MV-4-11 (cell line): ENCODE results near the gene ELOA.
A peak's percentile ranks its signal among the peaks of the same experiment; 100 is the strongest.
"Not testable (repeated sequence)": the region's sequence is repeated elsewhere in the genome, so short reads cannot be mapped to it uniquely, and the experiment has no call there.

ENCODE experiments used
- DNase-seq: peaks from one replicate; lab custom pipeline; 2025; lab: John Stamatoyannopoulos, UW

ELOA gene

DNA sequence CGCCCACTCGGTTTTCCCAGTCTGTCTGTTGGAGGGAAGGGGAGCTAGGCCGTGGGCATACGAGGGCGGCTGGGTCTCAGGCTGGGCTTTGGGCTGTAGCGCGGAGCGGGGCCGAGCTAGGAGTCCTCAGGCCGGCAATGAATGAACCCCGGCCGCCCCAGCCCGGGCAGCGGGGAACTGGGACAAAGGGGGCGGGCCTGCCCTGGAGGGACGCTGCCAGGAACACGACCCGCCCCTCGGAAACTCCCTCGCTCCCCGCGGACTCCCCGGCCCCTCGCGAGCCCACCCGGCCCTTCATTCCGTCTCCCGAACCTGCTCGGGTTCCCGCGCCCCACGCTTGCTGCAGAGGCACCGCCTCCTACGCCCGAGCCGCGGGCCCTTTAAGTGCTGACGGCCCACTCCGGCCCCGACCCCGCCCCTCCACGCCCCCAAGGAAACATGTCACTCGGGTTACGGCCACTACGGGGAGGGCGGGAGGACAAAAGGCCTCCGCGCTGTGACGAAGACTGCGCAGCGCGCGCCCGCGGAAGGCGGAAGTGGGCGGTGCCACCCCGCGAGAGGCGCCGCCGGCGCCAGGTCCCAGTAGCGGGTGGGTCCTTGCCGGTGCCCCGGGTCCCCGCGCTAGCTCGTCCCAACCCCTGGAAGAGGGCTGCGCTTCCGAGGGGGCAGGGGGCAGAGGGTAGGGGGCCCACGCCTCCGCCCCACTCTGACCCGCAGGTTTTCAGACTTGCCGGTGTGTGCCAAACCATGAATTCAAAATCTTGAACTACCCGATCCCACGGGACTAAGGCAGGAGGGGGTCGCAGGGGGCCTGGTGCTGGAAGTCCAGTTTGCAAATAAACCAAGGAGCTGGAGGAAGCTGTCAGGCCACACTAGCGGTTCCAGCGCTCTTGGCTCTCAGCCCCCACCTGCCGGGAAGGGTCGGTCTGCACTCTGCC, 57.4 kb downstream of the ELOA start, which contains the start of gene GALE:
GALE (minus strand) TSS at position 355 of the 938 bp plus-strand sequence. CDS start 1,747 bp downstream, outside the sequence.
- DNase-seq = peak; percentile 92

DNA sequence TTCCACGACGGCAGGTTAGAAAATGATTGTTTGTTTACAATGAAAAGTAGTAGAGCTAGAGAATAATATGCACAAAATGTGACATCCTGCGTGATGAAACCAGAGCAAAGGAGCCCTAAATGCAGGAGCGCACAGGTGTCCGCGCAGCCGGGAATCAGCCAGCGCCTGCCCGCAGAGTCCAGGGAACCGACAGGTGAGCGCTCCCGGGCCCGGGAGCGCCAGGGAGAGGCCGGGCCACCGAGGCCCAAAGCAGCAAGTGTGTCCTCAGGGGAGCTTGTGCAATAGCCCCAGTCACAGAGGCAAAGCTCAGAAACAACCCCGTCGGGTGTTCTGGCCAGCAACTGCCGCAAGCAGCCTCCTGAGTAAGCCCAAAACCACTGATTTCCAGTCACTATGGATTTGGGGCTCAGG, 58.1 kb downstream of the ELOA start:
- peak; percentile 56 for DNase-seq

DNA sequence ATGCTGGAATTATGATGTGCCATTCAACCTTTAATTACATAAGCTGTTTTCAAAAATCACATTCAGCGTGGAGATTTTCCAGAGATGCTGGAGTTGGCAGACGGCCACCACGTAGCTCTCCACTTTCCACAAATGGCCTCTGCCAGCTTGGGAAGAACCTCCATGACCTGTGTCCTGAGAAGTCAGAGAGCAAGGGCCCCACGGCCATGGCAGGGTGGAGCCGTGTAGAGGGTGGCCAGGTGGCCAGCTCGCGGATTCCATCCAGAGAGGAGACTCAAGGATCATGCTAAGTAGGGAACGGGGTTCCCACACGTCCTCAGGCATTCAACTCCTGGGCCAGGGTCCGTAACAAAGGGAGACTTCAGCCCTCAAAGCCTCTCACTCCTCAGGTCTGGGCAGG, 58.6 kb downstream of the ELOA start:
- DNase-seq = no peak

DNA sequence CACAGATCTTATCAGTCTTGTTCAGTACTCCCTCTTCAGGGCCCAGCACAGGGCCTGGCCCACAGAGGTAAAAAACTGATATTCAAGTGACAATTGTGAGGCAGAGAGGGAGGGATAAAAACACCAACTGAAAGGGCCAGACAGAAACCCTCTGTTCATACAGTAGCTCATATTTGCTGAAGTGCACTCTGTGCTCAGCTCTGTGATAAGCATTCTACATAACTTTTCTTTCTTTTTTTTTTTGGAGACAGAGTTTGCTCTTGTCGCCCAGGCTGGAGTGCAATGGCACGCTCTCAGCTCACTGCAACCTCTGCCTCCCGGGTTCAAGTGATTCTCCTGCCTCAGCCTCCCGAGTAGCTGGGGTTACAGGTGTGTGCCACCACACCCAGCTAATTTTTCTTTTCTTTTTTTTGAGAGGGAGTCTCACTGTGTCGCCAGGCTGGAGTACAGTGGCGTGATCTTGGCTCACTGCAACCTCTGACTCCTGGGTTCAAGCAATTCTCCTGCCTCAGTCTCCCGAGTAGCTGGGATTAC, 59.6 kb downstream of the ELOA start:
- not testable (repeated sequence) for DNase-seq

DNA sequence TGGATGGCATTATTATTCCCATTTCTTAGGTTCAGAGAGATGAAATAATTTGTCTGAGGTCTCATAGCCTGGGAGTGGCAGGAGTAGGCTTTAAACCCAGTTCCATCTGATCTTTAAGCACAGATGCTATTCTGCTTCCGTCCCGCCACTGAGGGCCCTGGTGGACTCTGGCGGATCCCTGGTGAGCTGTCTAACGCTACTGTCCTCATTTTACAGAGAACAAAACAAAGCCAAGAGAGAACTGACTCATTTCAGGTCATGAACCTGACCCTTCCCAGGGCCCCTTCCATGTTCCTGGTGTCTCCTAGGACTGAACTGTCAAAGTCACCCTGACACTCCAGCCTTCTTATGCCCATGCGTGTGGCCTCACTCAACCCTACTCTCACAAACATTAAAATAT, 60.4 kb downstream of the ELOA start:
- peak; percentile 47 for DNase-seq

DNA sequence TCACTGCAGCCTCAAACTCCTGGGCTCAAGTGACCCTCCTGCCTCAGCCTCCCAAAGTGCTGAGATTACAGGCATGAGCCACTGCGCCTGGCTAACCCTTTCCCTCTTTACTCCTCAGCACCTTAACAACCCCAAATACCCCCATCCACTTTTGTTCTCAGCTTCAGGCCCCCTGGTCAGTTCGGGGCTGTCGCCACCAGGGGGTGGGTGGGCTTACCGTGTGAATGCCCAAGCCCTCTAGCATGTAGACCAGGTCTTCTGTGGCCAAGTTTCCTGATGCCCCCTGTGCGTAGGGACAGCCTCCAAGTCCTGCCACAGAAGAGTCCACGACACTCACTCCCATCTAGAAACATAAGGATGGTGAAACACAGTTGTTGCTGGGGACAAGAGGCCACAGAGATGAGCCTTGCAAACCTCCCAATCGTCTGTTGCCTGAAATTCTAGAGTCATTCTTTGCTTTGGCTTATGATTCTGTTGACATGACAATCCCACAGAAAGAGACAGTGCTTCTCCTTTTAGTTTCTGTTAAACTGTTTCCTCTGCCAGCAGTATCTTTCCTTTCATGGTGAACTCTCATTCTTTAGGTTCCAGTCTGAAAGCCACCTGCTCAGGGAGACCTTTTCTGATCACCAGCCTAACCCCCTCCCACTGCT, 61.0 kb downstream of the ELOA start:
- DNase-seq = peak; percentile 92

DNA sequence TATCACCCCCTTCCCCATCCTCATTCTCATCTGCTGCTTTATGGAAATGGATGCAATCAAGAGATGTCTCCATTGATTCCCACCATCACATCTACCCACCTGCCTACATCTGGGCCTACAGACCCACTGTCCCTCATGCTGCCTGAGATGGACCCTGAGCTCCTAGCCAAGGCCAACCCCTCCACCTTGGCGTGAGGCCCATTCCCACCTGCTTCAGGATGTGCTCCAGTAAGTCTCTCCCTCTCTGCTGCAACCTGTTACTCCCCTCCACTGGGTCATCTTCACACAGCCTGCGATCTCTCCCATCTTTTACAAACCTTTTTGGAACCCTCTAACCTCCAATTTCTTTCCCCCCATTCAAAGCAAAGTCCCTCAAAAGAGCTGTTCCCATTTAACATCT, 61.8 kb downstream of the ELOA start:
- DNase-seq = no peak

DNA sequence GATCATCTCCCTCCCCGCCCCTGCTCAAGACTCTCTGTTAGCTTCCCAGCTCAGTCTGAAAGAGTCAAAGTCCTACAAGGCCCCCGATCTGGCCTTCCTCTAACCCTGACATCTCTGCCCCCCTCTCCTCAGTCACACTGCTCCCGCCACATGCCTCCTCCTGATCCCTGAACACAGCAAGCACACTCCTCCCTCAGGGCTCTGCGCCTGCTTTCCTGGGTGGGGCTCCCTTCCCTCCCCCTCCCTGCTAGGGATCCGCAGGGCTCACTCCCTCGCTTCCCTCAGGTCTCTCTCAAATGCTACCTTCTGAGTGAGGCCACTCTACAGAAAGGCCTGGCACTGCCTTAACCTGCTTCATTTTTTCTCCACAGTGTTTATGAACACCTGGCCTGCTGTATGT, 63.0 kb downstream of the ELOA start:
- no peak for DNase-seq

DNA sequence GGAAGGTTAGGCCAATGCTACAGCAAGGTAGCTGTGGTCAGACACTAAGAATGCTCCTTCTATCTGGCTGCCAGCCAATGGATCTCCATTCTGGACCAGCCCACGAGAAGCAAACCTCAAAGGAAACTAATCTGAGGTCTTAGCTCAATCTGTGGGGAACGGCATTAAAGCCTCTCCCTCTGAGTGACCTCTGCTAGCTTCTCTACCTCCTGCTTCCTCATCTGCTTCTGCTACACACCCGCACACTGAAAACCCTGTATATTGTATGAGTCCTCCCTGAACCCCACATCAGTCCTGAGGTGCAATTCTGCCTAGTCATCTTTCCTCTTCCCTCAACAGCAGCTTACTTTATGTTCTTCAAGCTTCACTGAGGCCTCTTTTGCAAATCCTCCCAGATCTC, 64.2 kb downstream of the ELOA start:
- DNase-seq = peak; percentile 91

DNA sequence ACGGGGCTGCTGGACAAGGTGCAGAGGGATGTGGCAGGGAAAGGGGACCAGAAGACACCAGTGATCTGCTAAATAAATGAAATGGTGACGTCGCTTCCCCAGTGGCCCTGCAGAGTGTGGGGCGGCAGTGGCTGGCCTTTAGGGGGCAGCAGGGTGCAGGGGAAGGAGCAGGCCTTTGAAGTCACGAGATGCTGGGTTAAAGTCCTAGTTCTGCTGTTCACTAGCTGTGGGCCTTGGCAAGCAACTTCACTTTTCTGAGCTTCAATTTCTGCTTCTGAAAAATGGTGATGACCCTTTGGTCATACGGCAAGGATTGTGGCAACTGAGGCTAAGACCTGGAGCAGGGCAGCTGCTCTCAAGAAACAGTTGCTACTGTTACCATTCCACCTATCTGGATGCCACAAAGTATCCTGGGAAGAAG, 66.5 kb downstream of the ELOA start:
- DNase-seq = peak; percentile 87

DNA sequence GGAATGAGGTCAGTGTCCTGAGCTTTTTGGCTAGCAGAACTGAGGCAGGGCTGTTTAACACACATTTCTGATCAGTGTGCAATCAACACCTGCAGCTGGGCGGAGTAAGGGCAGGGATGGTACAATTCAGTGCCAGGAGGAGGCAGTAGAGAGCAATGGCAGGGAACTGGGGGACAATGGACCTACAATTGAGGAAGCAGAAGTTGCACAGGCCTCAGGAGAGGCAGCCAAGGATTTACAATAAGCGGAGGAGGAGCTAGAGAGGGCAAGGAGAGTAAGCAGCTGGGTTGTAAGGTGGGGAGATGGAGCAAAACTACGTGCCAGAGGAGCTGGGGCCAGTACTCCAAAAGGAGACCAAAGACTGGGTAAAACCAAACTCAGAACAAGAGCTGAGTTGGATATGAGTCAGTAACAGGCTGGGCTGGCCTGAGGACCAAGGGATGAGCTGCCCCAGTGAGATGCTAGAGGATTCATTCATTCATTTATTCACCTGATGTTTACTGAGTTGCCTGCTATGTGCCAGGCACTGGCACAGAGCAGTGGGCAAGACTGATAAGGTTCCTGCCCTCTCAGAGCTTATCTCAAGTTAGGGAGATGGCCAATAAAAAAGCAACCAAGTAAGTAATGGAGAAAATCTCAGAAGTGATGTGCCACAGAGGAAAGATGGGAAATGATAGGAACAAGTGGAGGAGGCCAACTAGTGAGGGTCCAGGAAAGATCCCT, 67.7 kb downstream of the ELOA start:
- peak; percentile 91 for DNase-seq
